COR-L47 (cell line): ENCODE results near the gene MTMR1.

Experiments used
- DNase-seq: peaks from one replicate; lab custom pipeline; 2025; lab: John Stamatoyannopoulos, UW

Gene MTMR1

GRCh38 chrX:150762258-150763165 is 69.3 kb downstream of the MTMR1 start:
- no peak for DNase-seq

GRCh38 chrX:150763303-150763797 is 70.2 kb downstream of the MTMR1 start:
- no peak for DNase-seq

DNA sequence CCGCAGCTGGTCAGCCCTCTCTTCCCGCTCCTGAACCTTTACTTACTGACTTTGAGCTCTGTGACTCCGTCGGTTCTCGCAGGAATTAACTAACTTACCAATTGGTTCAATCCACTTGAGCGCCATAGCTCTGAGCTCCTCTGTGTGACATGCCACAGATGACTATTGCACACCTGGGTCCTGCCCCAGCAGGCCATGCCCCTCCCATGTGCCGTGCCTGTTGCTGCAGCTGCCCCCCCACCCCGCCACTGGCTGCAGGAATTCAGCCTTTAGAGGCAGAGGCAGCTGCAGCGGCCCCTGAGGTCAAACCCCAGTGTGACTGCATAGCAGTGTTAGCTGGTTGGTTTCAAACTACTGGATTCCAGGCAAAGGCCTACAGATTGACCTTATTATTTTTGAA is 70.6 kb downstream of the MTMR1 start:
- no peak for DNase-seq

GRCh38 chrX:150765237-150765636 is 72.0 kb downstream of the MTMR1 start:
- DNase-seq: no peak

DNA sequence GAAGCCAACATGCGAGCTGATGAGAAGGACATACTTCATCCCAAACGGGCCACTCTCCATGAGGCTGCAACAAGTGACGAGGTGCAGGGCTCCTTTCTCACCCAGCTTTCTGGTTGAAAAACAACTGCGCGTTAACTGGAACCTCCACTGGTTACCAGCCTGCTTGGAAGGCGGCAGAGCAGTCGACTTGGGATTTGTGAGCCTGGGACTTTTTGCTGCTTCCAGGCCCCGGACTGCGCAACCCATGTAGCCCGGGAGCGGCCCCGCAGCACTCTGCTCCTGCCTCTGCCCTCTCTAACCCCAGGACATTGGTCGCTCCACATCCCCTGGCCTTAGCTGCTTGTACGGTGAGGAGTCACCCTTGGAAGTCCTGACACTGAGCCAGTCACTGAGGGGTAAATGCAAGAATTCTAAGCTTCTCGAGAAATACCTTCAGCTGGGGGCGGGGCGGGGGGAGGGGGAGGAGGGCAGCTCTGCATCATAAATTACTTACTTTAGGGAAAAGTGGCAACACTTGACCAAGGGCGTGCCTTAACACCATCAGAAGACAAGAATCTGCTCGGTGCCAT is 72.7 kb downstream of the MTMR1 start:
- DNase-seq: no peak

DNA sequence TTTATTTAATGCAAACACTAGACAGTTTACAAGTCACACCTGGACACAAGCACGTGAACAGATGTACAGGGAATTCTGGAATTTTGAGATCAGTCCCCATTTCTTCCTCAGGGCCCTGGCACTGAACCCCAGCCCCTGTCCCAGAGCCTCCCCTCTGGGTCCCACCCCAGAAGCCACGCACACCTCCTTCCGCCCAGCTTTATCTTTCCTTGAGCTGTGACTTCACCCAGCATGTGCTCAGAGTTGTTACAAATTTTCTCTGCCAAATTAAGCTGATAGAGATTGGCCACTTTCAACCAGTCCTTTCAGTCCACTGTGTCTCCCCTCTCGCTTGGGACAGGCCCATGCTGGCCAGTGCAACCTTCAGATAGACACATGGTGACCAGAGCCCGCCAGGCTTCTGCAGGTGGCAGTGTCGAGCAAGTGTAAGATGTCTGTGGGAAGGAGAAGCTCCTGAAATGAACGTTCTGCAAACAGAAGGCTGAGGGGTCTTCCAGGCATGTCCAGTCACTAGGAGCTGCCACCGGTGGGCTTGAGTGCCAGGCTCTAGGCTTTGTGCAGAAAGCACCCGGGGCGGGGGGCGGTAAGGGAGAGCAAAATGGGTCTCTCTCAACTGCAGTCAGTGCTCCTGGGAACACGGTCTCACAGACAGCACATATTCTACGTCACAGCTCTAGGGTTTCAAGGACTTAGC is 73.3 kb downstream of the MTMR1 start:
- no peak for DNase-seq

DNA sequence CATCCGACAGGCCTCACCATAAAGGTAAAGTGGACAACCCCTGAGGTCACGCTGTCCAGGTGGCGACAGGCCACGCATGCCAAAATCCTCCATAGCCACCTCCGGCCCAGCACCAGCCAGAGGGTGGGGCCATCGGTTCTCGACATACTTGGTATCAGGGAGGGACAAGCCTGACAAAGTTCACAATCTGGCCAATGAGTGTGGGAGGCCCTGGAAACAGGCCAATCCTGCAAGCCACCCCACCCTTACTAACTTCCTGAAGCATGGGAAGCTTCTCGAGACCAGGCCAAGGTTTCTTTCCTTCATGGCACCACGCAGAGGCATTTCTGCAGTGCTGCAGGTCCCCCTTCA is 73.8 kb downstream of the MTMR1 start:
- no peak for DNase-seq

GRCh38 chrX:150767475-150768131 is 74.4 kb downstream of the MTMR1 start:
- no peak for DNase-seq

GRCh38 chrX:150768132-150768485 is 74.9 kb downstream of the MTMR1 start:
- DNase-seq: no peak

- DNase-seq: no peak
Observed at GRCh38 chrX:150768580-150769190, 75.5 kb downstream of the MTMR1 start.

GRCh38 chrX:150769408-150769807 is 76.2 kb downstream of the MTMR1 start:
- DNase-seq: no peak

DNA sequence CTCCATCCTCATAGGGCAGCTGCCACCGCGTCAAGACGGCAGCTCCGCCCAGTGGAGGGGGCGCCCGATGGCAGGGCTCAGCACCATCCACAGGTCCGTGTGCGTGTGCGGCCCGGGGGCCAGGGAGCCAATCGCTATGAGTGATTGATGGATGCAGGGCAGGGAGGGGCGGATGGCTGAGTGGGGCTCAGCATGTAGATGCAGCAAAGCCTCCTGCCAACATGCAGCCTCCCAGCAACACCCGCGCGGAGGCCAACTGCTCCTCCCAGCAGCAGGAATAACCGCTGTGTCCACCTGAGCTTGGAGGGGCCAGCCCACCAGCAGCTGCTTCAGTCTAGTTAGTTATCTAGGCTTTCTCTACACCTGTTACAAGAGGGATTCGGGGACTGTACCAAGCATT is 77.4 kb downstream of the MTMR1 start:
- DNase-seq: peak; percentile 61

GRCh38 chrX:150771116-150771515 is 77.9 kb downstream of the MTMR1 start:
- DNase-seq: peak; percentile 70

DNA sequence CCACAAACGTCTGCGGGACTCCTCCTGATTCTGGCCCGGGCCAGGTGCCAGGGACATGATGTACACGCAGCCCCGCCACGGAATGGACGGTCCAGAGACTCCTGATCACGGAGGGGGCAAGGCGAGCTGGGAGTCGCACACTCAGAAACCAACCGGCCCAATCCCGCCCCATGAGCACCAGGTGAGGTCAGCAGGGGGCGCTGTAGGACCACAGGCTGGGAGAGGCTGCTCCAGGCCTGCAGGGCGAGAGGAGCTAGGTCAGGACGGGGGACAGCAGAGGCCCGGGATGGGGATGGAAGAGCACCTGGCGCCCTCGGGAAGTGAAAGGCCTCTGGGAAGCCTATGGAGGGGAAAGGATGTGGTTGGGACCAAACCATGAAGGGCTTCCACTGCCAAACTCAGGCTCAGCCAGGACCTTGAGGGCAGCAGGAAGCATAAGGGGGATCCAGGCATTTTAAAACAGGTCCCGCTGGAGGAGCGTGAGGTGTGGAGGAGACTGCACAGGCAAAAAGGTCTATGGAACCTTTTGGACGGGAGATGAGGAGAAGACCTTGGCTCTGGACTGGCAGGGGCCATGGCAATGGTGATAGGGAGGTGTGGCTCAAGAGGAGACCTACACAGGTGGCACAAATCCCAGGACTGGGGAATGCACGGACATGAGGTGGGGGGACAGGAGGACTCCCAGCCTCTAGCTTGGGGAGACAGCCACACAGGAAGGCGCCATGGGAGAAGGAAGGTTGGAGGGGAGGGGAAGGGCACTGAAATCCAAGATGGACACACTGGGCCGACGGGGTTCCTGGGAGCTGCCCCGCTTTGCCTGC is 79.2 kb downstream of the MTMR1 start:
- peak; percentile 31 for DNase-seq

DNA sequence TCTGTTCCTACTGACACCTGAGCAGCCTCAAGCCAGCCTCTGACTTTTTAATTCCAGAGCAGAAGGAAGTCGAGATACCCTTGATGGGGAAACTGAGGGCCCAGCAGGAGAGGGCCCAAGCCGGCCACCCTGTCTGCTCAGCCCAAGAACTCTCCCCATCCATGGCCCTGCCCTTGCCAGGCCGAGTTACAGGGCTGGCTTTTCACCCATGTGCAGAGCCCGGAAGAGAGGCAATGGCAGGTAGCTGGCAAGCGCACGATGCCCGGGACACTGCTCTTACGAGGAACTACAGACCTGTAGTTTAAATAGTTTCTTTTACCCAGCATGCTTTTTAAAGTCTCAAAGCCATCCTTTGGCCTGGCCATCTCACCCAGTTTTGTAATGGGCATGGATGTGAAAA is 79.9 kb downstream of the MTMR1 start:
- DNase-seq: no peak

- DNase-seq: no peak
Observed at GRCh38 chrX:150773634-150774033, 80.4 kb downstream of the MTMR1 start.

DNA sequence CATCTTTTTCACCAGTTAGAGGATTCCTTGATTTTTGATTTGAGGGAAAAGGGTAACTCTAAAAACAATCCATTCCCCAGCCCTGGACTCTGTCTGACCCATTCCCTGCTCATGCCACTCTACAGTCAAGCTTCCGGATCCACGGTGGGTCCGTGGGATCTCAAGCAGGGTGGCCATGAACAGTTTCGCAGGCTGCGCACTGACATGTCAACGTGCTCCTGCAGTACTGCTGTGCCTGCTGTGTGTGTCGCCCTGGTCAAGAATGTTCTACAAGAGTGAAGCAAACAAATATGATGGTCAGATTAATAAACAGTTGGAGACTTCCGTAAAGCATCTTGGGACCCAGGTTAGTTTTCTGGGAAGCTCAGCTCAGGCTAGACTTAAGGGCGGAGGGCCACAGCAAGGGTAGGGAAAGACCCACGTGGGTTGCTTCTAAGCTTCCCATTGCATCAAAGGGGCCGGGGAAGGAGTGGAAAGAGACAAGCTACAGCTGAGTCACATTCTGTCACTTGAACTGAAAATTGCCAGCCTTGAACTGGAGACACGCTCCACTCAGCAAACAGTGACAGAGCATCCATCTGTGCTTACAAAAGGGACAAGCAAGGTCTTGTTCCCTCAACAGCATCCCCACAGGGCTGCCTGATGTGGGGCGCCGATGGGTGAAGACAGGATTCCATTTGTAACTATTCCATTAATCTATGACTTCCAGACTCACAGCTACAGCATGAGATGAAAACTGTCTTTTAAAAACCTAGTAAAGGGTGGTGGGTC is 81.8 kb downstream of the MTMR1 start:
- DNase-seq: no peak

GRCh38 chrX:150775569-150776350 is 82.6 kb downstream of the MTMR1 start:
- no peak for DNase-seq

GRCh38 chrX:150777328-150777992 is 84.3 kb downstream of the MTMR1 start:
- DNase-seq: no peak
